ENCODE data around the gene DENND2D.

The DENND2D gene

DNA sequence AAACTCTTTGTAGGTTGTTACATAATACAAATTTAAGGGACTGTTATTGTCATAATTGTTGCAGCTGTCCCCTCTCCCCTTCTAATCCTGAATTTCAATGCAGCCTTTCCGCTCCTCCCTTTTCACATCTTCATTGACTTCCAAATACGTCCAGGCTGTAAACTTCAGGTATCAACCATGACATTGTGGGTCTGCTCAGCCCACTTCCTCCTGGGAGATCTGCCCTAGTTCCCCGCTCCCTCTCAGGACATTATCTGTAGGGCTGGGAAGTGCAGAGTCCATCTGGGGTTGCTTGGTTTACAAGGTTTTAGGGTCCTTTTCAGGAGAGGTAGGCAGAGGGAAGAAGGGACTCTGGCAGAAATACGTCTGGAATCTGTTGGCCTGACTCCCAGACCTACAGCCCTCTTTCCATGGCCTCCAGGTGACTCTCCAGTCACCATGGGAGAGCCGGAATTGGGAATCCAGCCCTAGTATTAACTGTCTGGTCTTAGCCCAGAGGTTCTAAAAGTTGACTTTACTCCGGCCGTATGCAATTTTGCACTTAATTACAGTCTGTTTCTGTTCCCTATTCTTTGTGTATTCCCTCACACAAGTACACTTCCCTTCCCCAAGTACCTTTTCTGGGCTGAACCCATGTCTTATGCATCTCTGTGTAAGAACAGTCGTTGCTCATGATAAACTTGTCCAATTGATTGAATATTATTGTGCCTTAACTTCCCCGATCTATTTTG, 4.7 kb upstream of the DENND2D start:
- no peak for ATAC-seq (replicated peaks)
- DNase-seq = no peak
- peak overlapping the region; percentile 93 to 99 for H3K4me3 Mint-ChIP-seq
- no peaks in the 10 kb centered on the region for H3K9me3 Mint-ChIP-seq
- H3K27me3 Mint-ChIP-seq = no peaks in the 10 kb centered on the region
- peaks cover 43 to 52% of the 10 kb centered on the region in 2 donors for H3K4me1 Mint-ChIP-seq (ENCODE audit: low read depth in 2 of 2)
- peaks cover 29% of the 10 kb centered on the region for H3K36me3 Mint-ChIP-seq (ENCODE audit: insufficient read depth)
- peak overlapping the region; percentile 93 to 97 for H3K27ac Mint-ChIP-seq

DNA sequence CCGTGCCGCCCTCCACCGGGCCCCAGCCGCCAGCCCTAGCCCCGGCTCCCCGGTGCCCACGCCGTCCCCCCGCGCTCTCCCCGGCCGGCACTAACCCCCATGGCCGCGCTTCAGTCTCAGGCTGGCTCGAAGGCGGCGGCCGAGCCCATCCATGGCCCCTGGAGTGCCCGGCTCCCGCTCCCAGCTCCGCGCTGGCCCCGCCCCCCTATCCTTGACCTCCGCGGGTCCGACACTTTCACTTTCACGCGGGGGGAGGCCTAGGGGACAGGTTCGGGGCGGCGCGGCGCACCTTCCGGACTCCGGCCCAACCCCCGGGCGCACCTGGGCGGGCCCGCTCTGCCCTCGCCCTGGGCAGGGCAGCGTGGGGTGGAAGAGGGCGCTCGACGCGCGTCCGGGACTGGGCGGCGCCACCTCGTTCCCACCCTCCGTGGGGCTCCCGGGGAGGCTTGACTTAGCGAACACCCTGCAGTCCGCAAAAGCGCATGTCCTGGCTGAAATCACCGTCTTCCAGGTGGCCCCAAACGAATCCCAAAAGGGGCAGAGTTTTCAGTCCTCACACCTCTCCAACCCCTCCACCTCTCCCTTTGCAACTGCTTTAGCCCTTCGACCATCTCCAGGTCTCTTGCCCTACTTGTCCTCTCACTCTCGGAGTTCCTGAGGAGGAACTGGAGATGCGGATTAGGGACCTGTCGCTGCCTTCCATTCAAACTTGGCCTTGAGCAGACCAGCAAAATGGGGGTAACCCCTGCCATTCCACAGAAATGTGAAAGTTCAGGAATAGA, 3.9 kb upstream of the DENND2D start:
- no peaks in the 10 kb centered on the region for H3K9me3 Mint-ChIP-seq
- H3K27me3 Mint-ChIP-seq = no peaks in the 10 kb centered on the region
- peak overlapping the region; percentile 93 to 97 for H3K27ac Mint-ChIP-seq
- DNase-seq (peak; percentile 62 to 72 (median 66)), ATAC-seq (replicated peaks) (peak; percentile 76)
- peaks cover 37% of the 10 kb centered on the region for H3K36me3 Mint-ChIP-seq (ENCODE audit: insufficient read depth)
- H3K4me3 Mint-ChIP-seq = peak overlapping the region; percentile 93 to 99
- H3K4me1 Mint-ChIP-seq (ENCODE audit: low read depth in 2 of 2) = peaks cover 47 to 52% of the 10 kb centered on the region in 2 donors

DNA sequence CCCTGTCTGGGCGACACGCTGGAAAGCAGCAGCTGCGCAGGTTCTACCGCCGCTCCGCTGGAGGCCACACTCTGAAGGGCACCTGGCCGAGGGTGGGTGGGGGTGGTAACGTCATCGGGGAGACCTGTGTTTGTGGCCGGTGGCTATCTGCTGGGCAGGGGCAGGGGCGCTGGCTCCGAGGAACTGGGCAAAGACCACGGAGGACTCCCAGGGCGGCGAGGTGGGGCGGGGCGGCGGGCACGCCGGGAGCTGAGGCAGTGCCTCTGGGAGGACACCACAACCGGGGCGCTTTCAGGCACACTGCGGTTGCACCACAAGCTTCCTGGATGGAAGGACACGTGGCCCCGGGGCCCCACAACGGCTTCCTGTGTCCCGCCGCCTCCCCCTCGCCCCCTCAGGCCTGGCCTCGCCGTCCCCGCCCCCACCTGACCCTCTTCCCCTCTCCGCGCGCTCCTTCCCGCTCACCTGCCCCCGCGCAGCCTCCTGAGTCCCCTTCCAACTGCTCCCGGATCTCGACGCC, 3.3 kb upstream of the DENND2D start:
- peaks cover 42% of the 10 kb centered on the region for H3K36me3 Mint-ChIP-seq (ENCODE audit: insufficient read depth)
- H3K4me3 Mint-ChIP-seq = peak overlapping the region; percentile 93 to 99
- peak overlapping the region; percentile 93 to 97 for H3K27ac Mint-ChIP-seq
- peak; percentile 72 for ATAC-seq (replicated peaks)
- DNase-seq = peak; percentile 77 to 83 (median 78)
- no peaks in the 10 kb centered on the region for H3K9me3 Mint-ChIP-seq
- H3K27me3 Mint-ChIP-seq = no peaks in the 10 kb centered on the region
- peaks cover 47 to 52% of the 10 kb centered on the region in 2 donors for H3K4me1 Mint-ChIP-seq (ENCODE audit: low read depth in 2 of 2)

DNA sequence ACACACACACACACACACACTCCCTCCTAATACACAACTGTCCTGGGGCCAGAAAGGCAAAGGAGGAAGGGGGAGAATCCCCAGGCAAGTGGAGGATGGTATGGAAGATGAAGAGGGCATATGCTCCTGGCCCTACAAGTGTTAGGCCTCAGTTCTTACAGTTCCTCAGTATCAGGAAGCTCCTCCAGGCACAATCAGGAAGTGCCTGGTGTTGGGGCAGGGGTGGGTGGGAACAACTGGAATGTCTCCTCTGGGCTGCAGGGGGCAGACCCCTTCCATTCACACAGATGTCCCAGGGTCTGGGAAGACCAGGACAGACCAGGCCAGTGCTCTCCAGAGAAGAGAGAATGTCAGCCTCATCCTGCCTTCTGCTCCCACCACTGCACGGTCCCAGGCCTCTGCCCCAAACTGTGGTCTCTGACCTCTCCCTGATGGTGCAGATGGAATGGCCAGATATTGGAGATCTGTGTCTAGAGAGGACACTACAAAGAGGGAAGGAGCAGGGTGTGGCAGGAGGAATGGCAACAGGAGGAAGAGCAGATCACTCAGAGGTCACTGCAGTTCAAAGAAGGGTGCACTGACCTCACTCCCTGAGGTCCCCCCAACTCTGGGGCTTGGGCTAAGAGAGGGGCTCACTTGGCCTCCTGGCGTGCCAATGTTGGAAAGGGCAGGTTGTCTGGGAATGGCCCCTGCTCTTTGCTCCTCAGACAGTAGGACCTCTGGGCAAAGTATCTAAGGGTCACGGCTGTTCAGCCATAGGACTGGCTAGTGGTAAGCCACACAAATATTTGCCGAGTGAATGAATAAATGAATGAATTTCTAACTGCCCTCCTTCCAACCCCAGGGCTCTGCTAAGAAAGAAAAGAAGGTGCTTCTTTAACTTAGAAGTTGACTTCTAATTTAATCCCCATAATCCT, 2.5 kb upstream of the DENND2D start:
- DNase-seq (no peak), ATAC-seq (replicated peaks) (no peak)
- H3K4me3 Mint-ChIP-seq = peak overlapping the region; percentile 93 to 99
- no peaks in the 10 kb centered on the region for H3K9me3 Mint-ChIP-seq
- H3K27me3 Mint-ChIP-seq = no peaks in the 10 kb centered on the region
- peaks cover 47 to 48% of the 10 kb centered on the region in 2 donors for H3K4me1 Mint-ChIP-seq (ENCODE audit: low read depth in 2 of 2)
- peak overlapping the region; percentile 93 to 97 for H3K27ac Mint-ChIP-seq
- peaks cover 43% of the 10 kb centered on the region for H3K36me3 Mint-ChIP-seq (ENCODE audit: insufficient read depth)

DNA sequence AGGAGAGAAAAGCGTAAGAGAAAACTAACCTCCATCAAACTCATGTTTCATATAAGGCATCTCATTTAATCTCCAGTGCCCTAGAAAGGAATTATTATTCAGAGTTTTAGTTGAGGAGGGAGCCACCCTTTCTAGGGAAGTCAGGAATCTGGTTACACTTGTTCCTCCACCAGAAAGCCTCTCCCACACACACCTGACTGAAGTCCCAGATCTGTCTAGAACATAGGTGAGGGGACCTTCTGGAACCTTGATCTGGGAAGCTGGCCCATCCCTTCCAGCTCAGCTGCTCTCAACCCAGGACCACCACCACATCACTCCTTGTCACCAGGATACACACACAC, 1.9 kb upstream of the DENND2D start:
- Mint-ChIP-seq H3K4me1 (ENCODE audit: low read depth in 2 of 2) (peaks cover 53 to 54% of the 10 kb centered on the region in 2 donors), H3K27me3 (no peaks in the 10 kb centered on the region), H3K27ac (peak overlapping the region; percentile 93 to 97), H3K9me3 (no peaks in the 10 kb centered on the region), H3K4me3 (peak overlapping the region; percentile 93 to 99), H3K36me3 (ENCODE audit: insufficient read depth) (peaks cover 49% of the 10 kb centered on the region)
- ATAC-seq (replicated peaks) (no peak), DNase-seq (no peak)

DNA sequence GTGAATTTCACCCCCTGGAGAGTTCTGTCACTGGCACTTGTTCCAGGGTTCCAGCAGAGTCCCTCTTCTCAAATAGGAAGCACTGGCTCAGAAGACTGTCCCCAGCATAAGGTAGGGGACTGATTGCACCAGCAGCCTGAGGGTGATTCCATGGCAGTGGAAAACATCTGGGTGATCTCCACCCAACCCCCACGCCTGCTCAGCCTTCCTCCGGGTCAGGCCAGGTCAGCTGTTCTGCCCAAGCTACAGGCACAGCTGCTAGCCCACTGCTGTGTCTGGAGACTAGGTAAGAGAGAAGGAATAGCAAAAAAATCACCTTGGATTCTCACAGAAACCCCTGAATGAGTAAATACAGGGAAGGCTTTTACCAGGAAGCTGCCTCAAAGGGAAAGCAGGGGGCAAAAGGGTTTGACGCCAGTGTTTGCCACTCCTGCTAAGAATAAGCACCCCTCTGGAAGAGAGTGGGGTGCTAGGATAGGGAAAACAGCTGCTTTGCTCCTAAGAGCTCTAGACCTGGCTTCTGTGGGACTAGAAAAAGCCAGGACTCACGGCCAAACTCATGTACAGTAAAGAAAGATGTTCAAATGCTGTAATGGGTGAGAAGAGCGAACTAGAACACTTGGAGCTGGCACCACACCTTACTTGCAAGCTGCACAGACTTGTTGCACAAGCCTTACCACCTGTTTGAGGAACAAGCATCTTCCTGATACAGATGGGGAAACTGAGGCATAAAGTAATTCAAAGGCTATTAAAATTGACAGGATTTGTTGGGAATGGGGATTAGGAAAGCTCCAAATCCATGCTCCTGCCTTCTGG, 1.0 kb upstream of the DENND2D start:
- H3K4me3 Mint-ChIP-seq = peak overlapping the region; percentile 93 to 99
- H3K27me3 Mint-ChIP-seq = no peaks in the 10 kb centered on the region
- H3K27ac Mint-ChIP-seq = peak overlapping the region; percentile 93 to 97
- DNase-seq (no peak), ATAC-seq (replicated peaks) (no peak)
- peaks cover 62 to 63% of the 10 kb centered on the region in 2 donors for H3K4me1 Mint-ChIP-seq (ENCODE audit: low read depth in 2 of 2)
- H3K9me3 Mint-ChIP-seq = no peaks in the 10 kb centered on the region
- peaks cover 56% of the 10 kb centered on the region for H3K36me3 Mint-ChIP-seq (ENCODE audit: insufficient read depth)

DNA sequence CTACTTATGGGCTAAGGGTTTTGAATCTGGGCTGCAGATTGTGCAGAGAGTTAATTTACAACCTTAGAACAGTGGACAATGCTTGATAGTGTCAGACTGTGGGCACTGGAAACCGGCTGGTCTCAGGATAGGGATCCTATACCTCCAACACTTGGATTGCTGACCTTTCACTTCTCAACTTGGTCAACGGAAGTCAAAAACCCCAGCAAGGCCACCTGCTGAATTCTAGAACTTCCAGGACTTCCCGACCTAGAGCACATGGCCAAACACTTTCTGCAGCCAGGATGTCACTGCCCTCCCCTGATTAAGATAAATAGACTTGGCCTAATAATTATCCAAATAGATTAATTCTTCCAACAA, 336 bp upstream of the DENND2D start:
- DNase-seq (no peak), ATAC-seq (replicated peaks) (no peak)
- peaks cover 64 to 67% of the 10 kb centered on the region in 2 donors for H3K4me1 Mint-ChIP-seq (ENCODE audit: low read depth in 2 of 2)
- peaks cover 63% of the 10 kb centered on the region for H3K36me3 Mint-ChIP-seq (ENCODE audit: insufficient read depth)
- peak overlapping the region; percentile 93 to 97 for H3K27ac Mint-ChIP-seq
- H3K9me3 Mint-ChIP-seq = no peaks in the 10 kb centered on the region
- no peaks in the 10 kb centered on the region for H3K27me3 Mint-ChIP-seq
- peak overlapping the region; percentile 93 to 99 for H3K4me3 Mint-ChIP-seq

DNA sequence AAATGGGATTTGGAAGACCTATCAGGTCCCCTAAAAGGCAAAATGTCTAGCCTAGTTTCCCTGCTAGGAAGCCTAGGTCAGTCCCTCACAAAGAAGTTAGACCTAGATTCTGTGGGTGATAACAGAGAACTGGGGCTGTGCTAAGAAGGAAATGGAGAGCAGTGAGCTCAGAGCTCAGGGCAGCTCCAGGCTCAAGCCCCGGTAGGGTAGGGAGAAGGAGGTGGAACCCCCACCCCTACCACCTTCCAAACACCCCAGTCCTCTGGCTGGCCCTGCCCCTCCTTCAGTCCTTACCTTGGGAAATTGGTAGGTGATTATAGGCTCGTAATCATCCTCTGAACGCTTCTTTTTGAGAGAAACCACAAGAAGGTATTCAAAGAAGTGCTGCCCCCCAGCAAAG, 1.1 kb downstream of the DENND2D start:
- Mint-ChIP-seq H3K9me3 (no peaks in the 10 kb centered on the region), H3K27ac (peak overlapping the region; percentile 93 to 97), H3K4me1 (ENCODE audit: low read depth in 2 of 2) (peaks cover 68 to 69% of the 10 kb centered on the region in 2 donors), H3K36me3 (ENCODE audit: insufficient read depth) (peaks cover 68% of the 10 kb centered on the region), H3K4me3 (peak overlapping the region; percentile 93 to 99), H3K27me3 (no peaks in the 10 kb centered on the region)
- ATAC-seq (replicated peaks) = peak; percentile 18
- no peak for DNase-seq

DNA sequence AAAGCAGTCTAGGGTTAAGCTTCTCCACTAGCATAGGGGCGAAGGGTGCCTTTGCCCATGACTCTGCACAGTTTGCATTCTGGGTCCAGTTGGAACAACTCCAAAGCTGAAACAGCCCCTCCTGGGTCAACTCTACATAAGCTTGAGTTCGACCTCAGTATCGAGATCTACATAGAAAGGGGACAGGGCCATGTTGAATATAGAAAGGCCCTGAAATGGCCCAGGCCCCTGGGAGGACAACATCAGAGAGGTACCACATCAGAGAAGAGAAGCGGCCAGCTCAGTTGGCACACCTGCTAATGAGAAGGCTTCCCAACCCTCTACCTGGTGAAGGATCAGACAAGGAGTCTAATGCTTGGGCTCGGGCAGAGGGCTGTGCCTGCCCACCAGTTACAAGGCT, 1.6 kb downstream of the DENND2D start:
- Mint-ChIP-seq H3K27me3 (no peaks in the 10 kb centered on the region), H3K4me3 (peak overlapping the region; percentile 93 to 99), H3K9me3 (no peaks in the 10 kb centered on the region), H3K27ac (peak overlapping the region; percentile 93 to 97), H3K4me1 (ENCODE audit: low read depth in 2 of 2) (peaks cover 73 to 74% of the 10 kb centered on the region in 2 donors), H3K36me3 (ENCODE audit: insufficient read depth) (peaks cover 70% of the 10 kb centered on the region)
- no peak for ATAC-seq (replicated peaks)
- no peak for DNase-seq

DNA sequence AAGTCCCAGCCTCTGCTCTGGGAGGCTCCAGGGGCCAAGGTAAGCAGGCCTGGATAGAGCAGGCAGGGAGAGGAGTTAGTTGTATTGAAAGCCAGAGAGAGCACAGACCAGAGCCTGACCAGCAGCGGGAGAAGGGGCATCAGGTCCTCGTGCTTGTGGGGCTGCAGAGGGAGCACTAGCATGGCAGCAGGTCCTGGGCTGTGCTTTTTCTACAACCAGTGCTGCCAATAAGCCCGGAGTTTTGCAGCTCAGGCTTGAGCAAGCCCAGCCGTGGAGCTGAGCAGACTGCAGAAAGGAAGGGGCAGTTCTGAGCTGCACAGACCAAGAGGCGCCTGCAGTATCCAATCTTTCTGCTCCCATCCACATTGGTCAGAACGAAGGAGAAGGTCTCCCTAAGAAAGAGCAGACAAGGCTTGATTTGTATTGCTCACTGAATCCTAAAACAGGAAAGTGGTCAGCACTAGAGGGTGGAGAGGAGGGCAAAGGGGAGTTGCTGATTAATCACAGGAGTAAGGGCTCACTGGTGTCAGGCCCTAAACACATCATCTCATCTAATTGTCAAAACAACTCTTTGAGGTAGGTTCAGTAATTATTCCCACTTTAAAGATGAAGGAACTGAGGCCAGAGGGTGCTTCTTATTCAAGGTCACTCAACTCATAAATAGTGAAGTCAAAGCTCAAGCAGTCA, 2.7 kb downstream of the DENND2D start:
- ATAC-seq (replicated peaks) (peak; percentile 67), DNase-seq (peak; percentile 64 to 67 (median 65))
- H3K27me3 Mint-ChIP-seq = no peaks in the 10 kb centered on the region
- peak overlapping the region; percentile 93 to 99 for H3K4me3 Mint-ChIP-seq
- H3K36me3 Mint-ChIP-seq (ENCODE audit: insufficient read depth) = peaks cover 70% of the 10 kb centered on the region
- peak overlapping the region; percentile 93 to 97 for H3K27ac Mint-ChIP-seq
- no peaks in the 10 kb centered on the region for H3K9me3 Mint-ChIP-seq
- peaks cover 77% of the 10 kb centered on the region in 2 donors for H3K4me1 Mint-ChIP-seq (ENCODE audit: low read depth in 2 of 2)

DNA sequence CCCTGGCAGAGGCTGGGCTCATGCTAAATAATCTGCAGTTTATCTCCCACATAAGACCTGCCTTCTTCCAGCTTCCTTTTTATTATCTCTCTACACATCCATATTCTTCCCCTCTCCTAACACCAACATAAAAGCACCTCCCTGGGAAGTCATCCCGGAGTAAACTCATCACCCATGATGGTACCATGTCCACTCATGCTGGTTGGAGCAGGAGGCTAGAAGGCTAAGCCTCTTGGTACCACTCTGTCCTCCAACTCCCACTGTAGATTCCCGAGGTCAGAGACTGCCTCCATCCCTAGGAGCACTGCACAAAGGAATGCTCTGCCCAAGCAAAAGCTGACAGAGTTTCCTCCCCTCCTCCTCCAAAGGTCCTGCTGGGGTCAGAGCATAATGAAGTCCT, 4.2 kb downstream of the DENND2D start:
- Mint-ChIP-seq H3K36me3 (ENCODE audit: insufficient read depth) (peaks cover 84% of the 10 kb centered on the region), H3K4me1 (ENCODE audit: low read depth in 2 of 2) (peaks cover 75 to 77% of the 10 kb centered on the region in 2 donors), H3K27ac (peak overlapping the region; percentile 93 to 97), H3K4me3 (peak overlapping the region; percentile 93 to 99), H3K27me3 (no peaks in the 10 kb centered on the region), H3K9me3 (no peaks in the 10 kb centered on the region)
- no peak for DNase-seq
- ATAC-seq (replicated peaks) = no peak
